ENCODE data around the gene SLC1A5. TPM values are rescaled to one million over a fixed set of nuclear protein-coding genes. Genes with fewer than 3 reads are reported as not detected.
A peak's percentile ranks its signal among the peaks of the same experiment; 100 is the strongest.
"Not testable (repeated sequence)": the region's sequence is repeated elsewhere in the genome, so short reads cannot be mapped to it uniquely, and the experiment has no call there.

The SLC1A5 gene
- total RNA-seq, 1 donor from 2014 or later, result 267 TPM

- H3K9me3 Mint-ChIP-seq, result no peaks in the 10 kb centered on the region
- DNase-seq (ENCODE audit: low spot score), result no peak
- peaks cover 33% of the 10 kb centered on the region for H3K36me3 Mint-ChIP-seq (ENCODE audit: low read depth)
- peaks cover 3% of the 10 kb centered on the region for H3K27me3 Mint-ChIP-seq (ENCODE audit: insufficient read depth)
- peak overlapping the region; percentile 95 for H3K4me3 Mint-ChIP-seq
- H3K4me1 Mint-ChIP-seq (ENCODE audit: low read depth), result peaks cover 51% of the 10 kb centered on the region
- intact Hi-C loops (cut with micrococcal nuclease), result loop anchor here (1.0 to 10.0 kb wide), 10 partner anchors 62 to 485 kb away; partner anchors contain the start of genes AP2S1, ARHGAP35, CALM3 and DACT3
- H3K27ac Mint-ChIP-seq, result no peak overlapping the region
These were observed 559 bp upstream of the SLC1A5 start for GRCh38 chr19:46788968-46789338.

DNA sequence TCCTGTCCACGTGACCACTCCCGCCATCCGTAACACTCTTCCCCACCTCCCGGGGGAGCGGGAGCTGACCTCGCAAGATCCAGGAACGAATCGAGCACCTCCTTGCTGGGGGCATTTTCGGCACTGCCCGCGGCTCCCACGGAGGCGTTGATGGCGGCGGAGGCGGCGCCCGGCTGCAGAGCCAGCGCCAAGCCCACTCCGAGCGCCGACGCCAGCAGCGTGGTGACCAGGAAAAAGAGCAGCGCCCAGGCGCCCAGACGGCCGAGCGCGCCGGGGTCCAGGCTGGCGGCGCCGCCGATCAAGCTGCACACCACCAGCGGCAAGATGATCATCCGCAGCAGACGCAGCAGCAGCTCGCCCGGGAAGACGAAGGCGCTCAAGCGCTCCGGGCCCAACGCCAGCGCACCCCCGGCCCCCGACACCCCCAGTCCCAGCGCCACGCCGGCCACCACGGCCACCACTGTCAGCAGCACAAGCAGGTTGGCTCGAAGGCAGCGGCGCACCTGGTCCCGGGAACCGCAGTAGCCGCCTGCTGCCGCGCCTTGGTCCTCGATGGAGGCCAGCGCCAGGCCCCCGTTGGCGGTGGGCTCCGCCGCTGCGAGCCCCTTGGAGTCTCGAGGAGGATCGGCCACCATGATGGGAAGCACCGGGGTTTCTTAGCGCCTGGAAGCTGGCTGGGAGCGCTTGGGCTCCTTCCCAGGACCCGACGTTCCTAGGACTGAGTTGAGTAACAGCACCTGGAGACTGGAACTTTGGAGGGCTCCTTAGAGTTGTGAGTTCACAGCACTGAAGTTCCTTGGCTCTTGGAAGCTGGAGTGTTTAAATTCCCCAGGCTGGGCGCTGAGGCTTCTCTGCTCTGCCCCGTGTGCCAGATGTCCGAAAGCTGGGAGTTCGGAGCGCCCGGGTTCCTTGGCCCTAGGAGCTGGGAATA is 798 bp downstream of the SLC1A5 start:
- peaks cover 65% of the 10 kb centered on the region for H3K4me1 Mint-ChIP-seq (ENCODE audit: low read depth)
- DNase-seq (ENCODE audit: low spot score), result peak; percentile 26
- intact Hi-C loops (cut with micrococcal nuclease), result loop anchor here (1.0 to 10.0 kb wide), 10 partner anchors 63 to 487 kb away; partner anchors contain the start of genes AP2S1, ARHGAP35, CALM3 and DACT3
- H3K27me3 Mint-ChIP-seq (ENCODE audit: insufficient read depth), result no peaks in the 10 kb centered on the region
- no peaks in the 10 kb centered on the region for H3K9me3 Mint-ChIP-seq
- peak overlapping the region; percentile 92 for H3K27ac Mint-ChIP-seq
- H3K4me3 Mint-ChIP-seq, result peak overlapping the region; percentile 95
- H3K36me3 Mint-ChIP-seq (ENCODE audit: low read depth), result peaks cover 46% of the 10 kb centered on the region

DNA sequence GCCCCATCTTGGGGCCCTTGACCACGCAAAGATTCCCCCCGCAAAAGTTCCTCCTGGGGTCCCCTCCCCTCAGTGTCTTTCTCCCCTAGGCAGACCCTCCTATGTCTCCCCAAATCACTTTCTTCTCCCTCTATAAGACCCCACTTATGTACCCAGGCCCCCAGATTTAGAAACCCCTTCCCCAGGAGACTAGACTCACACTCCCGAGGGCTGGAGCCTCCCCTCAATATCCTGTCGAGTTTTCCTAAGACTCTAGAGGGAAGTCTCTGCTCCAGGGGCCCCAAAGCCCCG is 1.4 kb downstream of the SLC1A5 start:
- H3K4me3 Mint-ChIP-seq, result peak overlapping the region; percentile 95
- no peaks in the 10 kb centered on the region for H3K27me3 Mint-ChIP-seq (ENCODE audit: insufficient read depth)
- no peaks in the 10 kb centered on the region for H3K9me3 Mint-ChIP-seq
- DNase-seq (ENCODE audit: low spot score), result no peak
- H3K27ac Mint-ChIP-seq, result peak overlapping the region; percentile 92
- peaks cover 61% of the 10 kb centered on the region for H3K4me1 Mint-ChIP-seq (ENCODE audit: low read depth)
- peaks cover 52% of the 10 kb centered on the region for H3K36me3 Mint-ChIP-seq (ENCODE audit: low read depth)
- intact Hi-C loops (cut with micrococcal nuclease), result loop anchor here (5.0 to 10.0 kb wide), 3 partner anchors 185 to 325 kb away; partner anchors contain the start of genes CALM3 and ZC3H4

GRCh38 chr19:46786236-46787039 is 2.0 kb downstream of the SLC1A5 start:
- no peaks in the 10 kb centered on the region for H3K27me3 Mint-ChIP-seq (ENCODE audit: insufficient read depth)
- peaks cover 56% of the 10 kb centered on the region for H3K4me1 Mint-ChIP-seq (ENCODE audit: low read depth)
- peaks cover 57% of the 10 kb centered on the region for H3K36me3 Mint-ChIP-seq (ENCODE audit: low read depth)
- DNase-seq (ENCODE audit: low spot score), result peak; percentile 77
- intact Hi-C loops (cut with micrococcal nuclease), result loop anchor here (1.0 to 10.0 kb wide), 6 partner anchors 34 to 326 kb away; partner anchors contain the start of genes CALM3, FKRP, STRN4 and ZC3H4
- H3K9me3 Mint-ChIP-seq, result no peaks in the 10 kb centered on the region
- H3K4me3 Mint-ChIP-seq, result peak overlapping the region; percentile 95
- peak overlapping the region; percentile 92 for H3K27ac Mint-ChIP-seq

DNA sequence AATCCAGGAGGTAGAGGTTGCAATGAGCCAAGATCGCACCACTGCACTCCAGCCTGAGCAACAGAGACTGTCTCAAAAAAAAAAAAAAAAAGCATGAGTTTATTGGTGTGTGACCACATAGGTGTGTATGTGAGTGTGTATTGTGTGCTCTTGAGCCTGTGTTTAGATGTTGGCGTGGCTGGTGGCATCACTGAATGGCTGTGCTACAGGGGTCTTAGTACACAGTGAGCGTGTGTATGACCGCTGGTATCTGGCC is 2.5 kb downstream of the SLC1A5 start:
- Mint-ChIP-seq H3K4me3 (peak overlapping the region; percentile 95), H3K9me3 (no peaks in the 10 kb centered on the region), H3K27ac (peak overlapping the region; percentile 92), H3K36me3 (ENCODE audit: low read depth) (peaks cover 57% of the 10 kb centered on the region), H3K4me1 (ENCODE audit: low read depth) (peaks cover 51% of the 10 kb centered on the region), H3K27me3 (ENCODE audit: insufficient read depth) (no peaks in the 10 kb centered on the region)
- intact Hi-C loops (cut with micrococcal nuclease), result loop anchor here (1.0 to 10.0 kb wide), 6 partner anchors 34 to 326 kb away; partner anchors contain the start of genes CALM3, FKRP, STRN4 and ZC3H4
- DNase-seq (ENCODE audit: low spot score), result no peak

DNA sequence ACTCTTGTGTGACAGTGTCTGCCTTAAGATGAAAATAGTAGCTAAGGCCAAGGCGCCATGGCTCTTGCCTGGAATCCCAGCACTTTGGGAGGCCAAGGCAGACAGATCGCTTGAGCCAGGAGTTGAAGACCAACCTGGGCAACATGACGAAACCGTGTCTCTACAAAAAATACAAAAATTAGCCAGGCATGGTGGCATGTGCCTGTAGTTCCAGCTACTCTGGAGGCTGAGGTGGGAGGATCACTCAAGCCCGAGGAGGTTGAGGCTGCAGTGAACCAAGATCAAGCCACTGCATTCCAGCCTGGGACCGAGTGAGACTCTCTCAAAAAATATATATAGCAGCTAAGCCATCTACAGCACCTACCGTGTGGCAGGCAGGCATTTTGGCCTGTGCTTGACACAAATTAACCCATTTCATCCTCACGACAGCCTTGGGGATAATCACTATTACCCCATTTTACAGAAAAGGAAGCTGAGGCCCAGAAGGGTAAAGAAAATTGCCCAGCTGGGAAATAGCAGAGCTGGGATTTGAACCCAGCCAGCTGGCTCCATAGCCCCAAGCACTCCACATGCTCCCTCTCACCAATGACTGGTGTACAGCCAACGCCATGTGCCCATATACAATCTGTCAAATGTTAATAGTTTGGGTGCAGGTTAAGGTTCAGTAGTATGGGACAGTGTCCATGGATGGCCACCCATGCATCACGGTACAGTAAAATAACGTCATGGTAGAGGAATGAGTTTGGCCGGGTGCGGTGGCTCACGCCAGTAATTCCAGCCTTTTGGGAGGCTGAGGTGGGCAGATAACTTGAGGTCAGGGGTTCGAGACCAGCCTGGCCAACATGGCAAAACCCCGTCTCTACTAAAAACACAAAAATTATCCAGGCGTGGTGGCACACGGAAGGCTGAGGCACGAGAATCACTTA is 3.1 kb downstream of the SLC1A5 start:
- peak overlapping the region; percentile 92 for H3K27ac Mint-ChIP-seq
- H3K36me3 Mint-ChIP-seq (ENCODE audit: low read depth), result peaks cover 57% of the 10 kb centered on the region
- peaks cover 50% of the 10 kb centered on the region for H3K4me1 Mint-ChIP-seq (ENCODE audit: low read depth)
- no peak for DNase-seq (ENCODE audit: low spot score)
- H3K4me3 Mint-ChIP-seq, result peak overlapping the region; percentile 95
- H3K27me3 Mint-ChIP-seq (ENCODE audit: insufficient read depth), result no peaks in the 10 kb centered on the region
- intact Hi-C loops (cut with micrococcal nuclease), result loop anchor here (5.0 to 10.0 kb wide), 3 partner anchors 183 to 327 kb away; partner anchors contain the start of genes CALM3 and ZC3H4
- H3K9me3 Mint-ChIP-seq, result no peaks in the 10 kb centered on the region

DNA sequence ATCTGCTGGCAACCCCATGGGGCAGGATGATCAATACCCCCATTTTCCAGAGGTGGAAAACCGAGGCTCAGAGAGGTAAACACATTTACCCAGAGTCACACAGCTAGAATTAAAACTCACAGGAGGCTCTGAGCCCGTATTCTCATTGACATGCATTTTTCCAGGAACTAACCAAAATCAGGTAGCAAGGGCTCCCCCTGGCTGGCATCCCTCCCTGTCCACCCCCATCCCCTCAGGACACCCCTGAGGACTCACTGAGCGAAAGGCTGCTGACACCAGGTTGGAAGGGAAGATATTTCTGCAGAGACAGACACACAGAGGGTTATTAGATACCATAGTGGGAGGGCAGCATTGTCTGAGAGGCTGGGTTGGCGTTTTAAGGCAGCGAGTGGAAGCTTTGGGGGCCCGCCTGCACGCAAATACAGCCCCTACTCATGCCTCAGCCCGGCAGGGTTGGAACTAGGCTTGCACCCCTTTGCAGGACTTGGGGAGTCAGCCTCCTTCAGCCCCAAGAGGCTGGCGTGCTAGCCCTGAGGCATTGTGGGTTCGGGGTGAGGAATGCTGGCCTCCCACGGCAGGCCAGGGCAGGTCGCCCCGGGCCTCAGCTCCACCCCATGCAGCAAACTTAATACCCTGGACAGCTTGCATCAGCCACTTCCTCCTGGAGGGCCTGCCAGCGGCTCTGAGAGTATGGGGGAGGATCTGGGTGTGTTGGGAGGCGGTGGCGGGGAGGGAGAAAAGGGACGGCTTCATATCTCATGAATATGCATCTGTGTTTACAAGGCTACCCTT is 3.9 kb downstream of the SLC1A5 start:
- Mint-ChIP-seq H3K4me1 (ENCODE audit: low read depth) (peaks cover 50% of the 10 kb centered on the region), H3K36me3 (ENCODE audit: low read depth) (peaks cover 59% of the 10 kb centered on the region), H3K27ac (peak overlapping the region; percentile 92), H3K4me3 (peak overlapping the region; percentile 95), H3K9me3 (no peaks in the 10 kb centered on the region), H3K27me3 (ENCODE audit: insufficient read depth) (no peaks in the 10 kb centered on the region)
- DNase-seq (ENCODE audit: low spot score), result peak; percentile 61
- intact Hi-C loops (cut with micrococcal nuclease), result loop anchor here (1.0 to 10.0 kb wide), 4 partner anchors 27 to 328 kb away; partner anchors contain the start of genes CALM3 and ZC3H4

- DNase-seq (ENCODE audit: low spot score), result no peak
- intact Hi-C loops (cut with micrococcal nuclease), result loop anchor here (1.0 to 10.0 kb wide), 2 partner anchors 26 to 311 kb away; no protein-coding TSS in a partner anchor
- peak overlapping the region; percentile 95 for H3K4me3 Mint-ChIP-seq
- H3K36me3 Mint-ChIP-seq (ENCODE audit: low read depth), result peaks cover 66% of the 10 kb centered on the region
- no peaks in the 10 kb centered on the region for H3K9me3 Mint-ChIP-seq
- peaks cover 42% of the 10 kb centered on the region for H3K4me1 Mint-ChIP-seq (ENCODE audit: low read depth)
- H3K27ac Mint-ChIP-seq, result peak overlapping the region; percentile 92
- no peaks in the 10 kb centered on the region for H3K27me3 Mint-ChIP-seq (ENCODE audit: insufficient read depth)
These were observed 4.7 kb downstream of the SLC1A5 start for GRCh38 chr19:46783670-46784069.

GRCh38 chr19:46782355-46783019 is 5.9 kb downstream of the SLC1A5 start:
- H3K27ac Mint-ChIP-seq, result peak overlapping the region; percentile 69
- peaks cover 46% of the 10 kb centered on the region for H3K4me1 Mint-ChIP-seq (ENCODE audit: low read depth)
- peaks cover 78% of the 10 kb centered on the region for H3K36me3 Mint-ChIP-seq (ENCODE audit: low read depth)
- H3K9me3 Mint-ChIP-seq, result no peaks in the 10 kb centered on the region
- peak overlapping the region; percentile 95 for H3K4me3 Mint-ChIP-seq
- H3K27me3 Mint-ChIP-seq (ENCODE audit: insufficient read depth), result no peaks in the 10 kb centered on the region
- DNase-seq (ENCODE audit: low spot score), result no peak
- intact Hi-C loops (cut with micrococcal nuclease), result loop anchor here (10.0 kb wide), 1 partner anchor 312 kb away; no protein-coding TSS in a partner anchor

GRCh38 chr19:46777956-46778645 is 10.3 kb downstream of the SLC1A5 start:
- H3K9me3 Mint-ChIP-seq; H3K4me3 Mint-ChIP-seq; H3K27me3 Mint-ChIP-seq (ENCODE audit: insufficient read depth); intact Hi-C loops (cut with micrococcal nuclease); DNase-seq (ENCODE audit: low spot score): not testable (repeated sequence)
- Mint-ChIP-seq H3K36me3 (ENCODE audit: low read depth) (peaks cover 59% of the 10 kb centered on the region), H3K4me1 (ENCODE audit: low read depth) (peaks cover 14% of the 10 kb centered on the region), H3K27ac (peak overlapping the region; percentile 29)

Data from activated T-helper 1 cell treated with anti-CD3 and anti-CD28 coated beads, Interleukin-12 subunit alpha, Interleukin-12 subunit beta, Interleukin-2, Interleukin-4 antibody, amounts not matched to agents 30 ng/mL and 10 ng/mL and 1 ng/mL, durations not matched to agents 14 hours and 24 hours and 36 hours (primary cell).